Natural killer cell (primary cell): ENCODE data around the gene TNXB. TPM values are rescaled to one million over a fixed set of nuclear protein-coding genes. Genes with fewer than 3 reads are reported as not detected.
A peak's percentile ranks its signal among the peaks of the same experiment; 100 is the strongest.

Experiments
- ATAC-seq, 3 donors: fragments of 150-1000 bp in 2 of 3; fragments of 200-7000 bp in 1 of 3; cut with Tn5 transposase; 1 replicate in 1 of 3; 2 replicates in 2 of 3; pipeline ENCODE4 v1.10.0; 2021; ENCODE audit warnings: mild to moderate bottlenecking in 2 of 3, moderate library complexity in 2 of 3
- DNase-seq, 2 donors: peaks; one replicate each; pipeline versions ENCODE4 v3.0.0 to v3.0.0-alpha.2; 2013 to 2021; ENCODE audit warnings: mixed read lengths in 1 of 2
- H3K27ac ChIP-seq: one replicate; pipeline ENCODE4 v1.5.1; 2013; ENCODE audit warnings: mild to moderate bottlenecking, low read length
- H3K27me3 ChIP-seq: one replicate; pipeline ENCODE4 v1.6.1; 2013; ENCODE audit warnings: low read length; ENCODE audit not compliant: control insufficient read depth, insufficient read depth
- H3K36me3 ChIP-seq: one replicate; pipeline ENCODE4 v1.6.1; 2013; ENCODE audit warnings: low read length; ENCODE audit not compliant: control insufficient read depth, insufficient read depth
- H3K4me1 ChIP-seq: one replicate; pipeline ENCODE4 v1.6.1; 2013; ENCODE audit warnings: low read length; ENCODE audit not compliant: control insufficient read depth, insufficient read depth
- H3K4me3 ChIP-seq: one replicate; pipeline ENCODE4 v1.5.1; 2013; ENCODE audit warnings: low read length
- H3K9me3 ChIP-seq: one replicate; pipeline ENCODE4 v1.6.1; 2013; ENCODE audit warnings: low read length; ENCODE audit not compliant: control insufficient read depth, insufficient read depth
- H3K27ac Mint-ChIP-seq, 2 donors: one replicate each; pipeline ENCODE4 v1.8.0; 2022; ENCODE audit warnings: mild to moderate bottlenecking in 2 of 2, mixed read lengths in 2 of 2, moderate library complexity in 1 of 2
- H3K27me3 Mint-ChIP-seq, 2 donors: one replicate each; pipeline ENCODE4 v1.8.0; 2022; ENCODE audit warnings: low read depth in 2 of 2, mixed read lengths in 2 of 2
- H3K36me3 Mint-ChIP-seq: one replicate; pipeline ENCODE4 v1.8.0; 2022; ENCODE audit warnings: mixed read lengths
- H3K4me1 Mint-ChIP-seq, 2 donors: one replicate each; pipeline ENCODE4 v1.8.0; 2022; ENCODE audit warnings: mixed read lengths in 2 of 2
- H3K4me3 Mint-ChIP-seq: one replicate; pipeline ENCODE4 v1.8.0; 2022; ENCODE audit warnings: mild to moderate bottlenecking, moderate library complexity, mixed read lengths
- H3K9me3 Mint-ChIP-seq, 2 donors: one replicate each; pipeline ENCODE4 v1.8.0; 2022; ENCODE audit warnings: mixed read lengths in 2 of 2
- WGBS: methylation state at CpG from one replicate; pipeline ENCODE4 v1.1.7; 2013; ENCODE audit warnings: missing lambda C conversion rate; ENCODE audit not compliant: insufficient coverage; 5-methylcytosine and 5-hydroxymethylcytosine counted together
- intact Hi-C: fragments of 100-400 bp; cut with micrococcal nuclease; formaldehyde crosslinking; loops from one replicate; pipeline ENCODE4 v1.14.2; 2022
- total RNA-seq, 4 donors: library from RNA; stranded (reverse); fragments of 120-200 nt in 1 of 4; gene quantifications; one replicate each; pipeline versions ENCODE4 v1.2.3 to v1.2.4, GENCODE V29; 2013 to 2022
- TF ChIP-seq, protein P1 (sequence below): fragments of 200-600 bp; IDR thresholded peaks from one replicate; pipeline ENCODE4 v1.8.0; 2022; ENCODE audit warnings: antibody characterized with exemption

TNXB gene
- total RNA-seq, 3 donors from 2014 or later (not counting 1 experiment from before 2014, with no cell fraction given): 11.7 to 15.2 (median 13.5) TPM

- H3K4me3 ChIP-seq: peak overlapping the region; percentile 68
- Mint-ChIP-seq H3K9me3 (no peaks in the 10 kb centered on the region), H3K27ac (peak overlapping the region; percentile 90 to 98), H3K36me3 (peaks cover 6% of the 10 kb centered on the region), H3K4me1 (peaks cover 35 to 45% of the 10 kb centered on the region in 2 donors), H3K27me3 (peaks cover 8 to 15% of the 10 kb centered on the region in 2 donors), H3K4me3 (peak overlapping the region; percentile 96)
- WGBS: 3% methylated on average over 34 of the region's 34 CpGs
- peak; percentile 67 to 82 (median 73) for ATAC-seq
- H3K27me3 ChIP-seq: peaks cover 8% of the 10 kb centered on the region
- no peaks in the 10 kb centered on the region for H3K9me3 ChIP-seq
- H3K36me3 ChIP-seq: peaks cover 9% of the 10 kb centered on the region
- peak overlapping the region; percentile 68 for H3K27ac ChIP-seq
- intact Hi-C loops: loop anchor here (1.0 to 2.0 kb wide), 5 partner anchors 24 to 68 kb away; partner anchors contain the start of genes FKBPL and RNF5
- TF ChIP-seq, protein P1, sequence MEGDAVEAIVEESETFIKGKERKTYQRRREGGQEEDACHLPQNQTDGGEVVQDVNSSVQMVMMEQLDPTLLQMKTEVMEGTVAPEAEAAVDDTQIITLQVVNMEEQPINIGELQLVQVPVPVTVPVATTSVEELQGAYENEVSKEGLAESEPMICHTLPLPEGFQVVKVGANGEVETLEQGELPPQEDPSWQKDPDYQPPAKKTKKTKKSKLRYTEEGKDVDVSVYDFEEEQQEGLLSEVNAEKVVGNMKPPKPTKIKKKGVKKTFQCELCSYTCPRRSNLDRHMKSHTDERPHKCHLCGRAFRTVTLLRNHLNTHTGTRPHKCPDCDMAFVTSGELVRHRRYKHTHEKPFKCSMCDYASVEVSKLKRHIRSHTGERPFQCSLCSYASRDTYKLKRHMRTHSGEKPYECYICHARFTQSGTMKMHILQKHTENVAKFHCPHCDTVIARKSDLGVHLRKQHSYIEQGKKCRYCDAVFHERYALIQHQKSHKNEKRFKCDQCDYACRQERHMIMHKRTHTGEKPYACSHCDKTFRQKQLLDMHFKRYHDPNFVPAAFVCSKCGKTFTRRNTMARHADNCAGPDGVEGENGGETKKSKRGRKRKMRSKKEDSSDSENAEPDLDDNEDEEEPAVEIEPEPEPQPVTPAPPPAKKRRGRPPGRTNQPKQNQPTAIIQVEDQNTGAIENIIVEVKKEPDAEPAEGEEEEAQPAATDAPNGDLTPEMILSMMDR: peak; percentile 59
- DNase-seq: peak; percentile 61 to 83
- H3K4me1 ChIP-seq: peaks cover 29% of the 10 kb centered on the region
These were observed 45.5 kb upstream of the TNXB start for GRCh38 chr6:32154514-32155161.

DNA sequence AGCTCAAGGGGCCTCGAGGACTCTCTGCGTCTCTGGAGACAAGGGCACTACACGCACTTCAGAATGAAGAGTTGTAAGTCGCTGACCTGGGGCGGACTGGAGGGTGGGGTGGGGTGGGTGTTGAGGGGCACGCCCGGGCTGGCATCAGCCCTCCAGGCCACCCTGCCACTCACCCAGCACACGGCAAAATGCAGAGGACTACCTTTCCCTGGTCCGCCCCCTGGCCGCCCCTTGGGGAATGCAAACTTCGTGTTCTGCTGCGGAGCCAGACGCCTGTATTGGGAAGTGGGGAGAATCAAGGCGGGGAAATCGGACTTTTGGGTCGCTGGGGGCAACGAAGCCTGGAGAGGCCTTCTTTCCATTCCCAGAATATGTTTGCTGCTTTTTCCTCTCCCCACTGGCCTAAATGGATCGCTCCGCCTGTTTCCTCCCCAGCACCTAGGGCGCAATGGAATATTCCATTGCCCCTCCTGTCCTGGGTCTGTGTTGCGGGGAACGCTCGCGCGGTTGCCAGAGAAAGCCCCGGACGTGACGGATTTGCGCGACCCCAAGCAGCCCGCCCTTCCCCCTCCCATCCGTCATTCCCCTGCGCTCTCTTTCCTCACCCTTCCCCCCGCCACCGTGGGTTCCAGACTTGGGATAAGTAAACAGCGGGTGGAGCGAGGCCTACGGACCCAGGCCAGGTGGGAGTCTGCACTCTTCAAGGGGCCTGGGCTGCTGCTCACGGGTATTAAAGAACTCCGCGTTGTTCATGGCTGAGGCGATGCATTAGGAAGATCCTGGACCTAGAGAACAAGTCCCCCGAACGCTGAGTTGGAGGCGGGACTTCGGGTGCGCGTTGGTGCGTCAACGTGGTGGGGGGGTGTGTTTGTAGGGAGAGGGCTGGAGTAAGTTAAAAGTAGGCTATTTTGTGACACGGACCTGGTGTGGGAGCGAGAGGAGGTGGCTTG, 44.7 kb upstream of the TNXB start, which contains the start of gene PPT2:
TSS of gene PPT2 (plus strand) at position 578 of the 950 bp plus-strand sequence. CDS start 454 bp downstream, outside the sequence.
- Histone ChIP-seq H3K4me1 (peaks cover 37% of the 10 kb centered on the region), H3K27ac (peak within 1 kb of the TSS; percentile 68), H3K36me3 (peaks cover 9% of the 10 kb centered on the region), H3K9me3 (no peaks in the 10 kb centered on the region), H3K27me3 (peaks cover 12% of the 10 kb centered on the region), H3K4me3 (peak within 1 kb of the TSS; percentile 68)
- Mint-ChIP-seq H3K9me3 (no peaks in the 10 kb centered on the region), H3K4me3 (peak within 1 kb of the TSS; percentile 96), H3K4me1 (peaks cover 38 to 49% of the 10 kb centered on the region in 2 donors), H3K27ac (peak within 1 kb of the TSS; percentile 90 to 98), H3K36me3 (peaks cover 6% of the 10 kb centered on the region), H3K27me3 (peaks cover 10 to 19% of the 10 kb centered on the region in 2 donors)
- ATAC-seq (peak; percentile 74 to 84 (median 78)), DNase-seq (peak; percentile 74 to 90)
- TF ChIP-seq, protein P1: no peak
- WGBS: 6% methylated on average over 52 of the region's 52 CpGs
- intact Hi-C loops: loop anchor here (1.0 to 2.0 kb wide), 5 partner anchors 24 to 67 kb away; partner anchors contain the start of genes FKBPL and RNF5

GRCh38 chr6:32152769-32153563, 43.8 kb upstream of the TNXB start:
- H3K4me3 Mint-ChIP-seq: peak overlapping the region; percentile 78
- H3K4me1 ChIP-seq: peaks cover 45% of the 10 kb centered on the region
- H3K36me3 Mint-ChIP-seq: no peaks in the 10 kb centered on the region
- H3K4me1 Mint-ChIP-seq: peaks cover 46 to 58% of the 10 kb centered on the region in 2 donors
- H3K27ac ChIP-seq: peak overlapping the region; percentile 53
- TF ChIP-seq, protein P1: no peak
- WGBS: 61% methylated on average over 31 of the region's 35 CpGs
- H3K9me3 Mint-ChIP-seq: no peaks in the 10 kb centered on the region
- no peak for DNase-seq
- intact Hi-C loops: no loop called here
- ATAC-seq: no peak
- H3K27me3 Mint-ChIP-seq: peaks cover 19 to 27% of the 10 kb centered on the region in 2 donors
- H3K27me3 ChIP-seq: peaks cover 19% of the 10 kb centered on the region
- H3K27ac Mint-ChIP-seq: peak overlapping the region; percentile 90 to 98
- H3K9me3 ChIP-seq: no peaks in the 10 kb centered on the region
- no peak overlapping the region for H3K4me3 ChIP-seq
- H3K36me3 ChIP-seq: peaks cover 2% of the 10 kb centered on the region
